Inflammatory macrophage (primary cell): ENCODE data around the gene GLO1.
A peak's percentile ranks its signal among the peaks of the same experiment; 100 is the strongest.
"Not testable (repeated sequence)": the region's sequence is repeated elsewhere in the genome, so short reads cannot be mapped to it uniquely, and the experiment has no call there.

ENCODE experiments used
- DNase-seq, 2 donors: peaks; one replicate each; pipeline ENCODE4 v3.0.0-alpha.2; 2020 to 2022

The GLO1 gene

DNA sequence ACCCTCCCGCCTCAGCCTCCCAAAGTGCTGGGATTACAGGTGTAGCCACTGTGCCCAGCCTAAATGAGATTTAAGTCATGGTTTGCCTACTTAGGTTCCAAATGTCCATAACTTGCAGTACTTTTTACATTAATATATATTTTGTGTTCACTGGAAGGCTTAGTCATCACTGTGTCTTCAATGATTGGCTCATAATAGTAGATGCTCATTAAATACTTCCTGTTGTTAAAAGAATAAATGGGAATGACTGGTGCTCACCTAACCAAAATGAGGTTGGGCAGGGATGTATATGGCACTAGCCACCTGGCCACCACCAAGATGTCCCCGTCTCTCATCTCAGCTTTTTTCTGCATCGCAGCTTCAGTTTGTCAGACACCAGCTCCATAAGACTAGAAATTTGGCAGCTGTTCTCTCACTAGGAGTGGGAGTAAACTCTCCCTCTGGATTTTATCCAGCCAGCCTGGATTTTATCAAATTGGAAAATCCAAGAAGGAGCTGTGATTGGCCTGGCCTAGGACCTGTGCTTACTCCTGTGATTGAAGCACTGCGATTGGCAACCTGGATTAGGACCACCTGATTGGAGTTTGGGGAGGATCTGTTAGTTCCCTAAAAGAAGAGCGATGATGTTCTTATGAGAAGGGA is 1.1 kb upstream of the GLO1 start:
- DNase-seq: no peak

DNA sequence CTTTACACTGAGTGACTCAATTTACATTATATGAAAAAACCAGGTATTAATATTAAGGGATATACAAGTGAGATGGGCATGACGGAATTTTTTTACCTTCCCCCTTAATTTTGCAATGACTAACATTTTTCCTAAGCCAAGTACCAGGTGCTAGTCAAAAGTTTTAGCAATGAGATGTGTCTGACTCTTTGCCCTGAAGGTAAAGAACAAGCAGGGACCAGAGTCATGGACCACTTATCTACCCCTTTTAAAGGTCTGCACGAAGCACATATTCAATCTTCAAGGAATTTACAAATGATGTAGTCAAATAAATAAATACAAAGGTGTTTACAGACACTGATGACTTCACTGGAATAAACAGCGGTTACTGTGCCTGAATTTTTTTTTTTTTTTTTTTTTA is 1.4 kb downstream of the GLO1 start:
- DNase-seq: no peak

DNA sequence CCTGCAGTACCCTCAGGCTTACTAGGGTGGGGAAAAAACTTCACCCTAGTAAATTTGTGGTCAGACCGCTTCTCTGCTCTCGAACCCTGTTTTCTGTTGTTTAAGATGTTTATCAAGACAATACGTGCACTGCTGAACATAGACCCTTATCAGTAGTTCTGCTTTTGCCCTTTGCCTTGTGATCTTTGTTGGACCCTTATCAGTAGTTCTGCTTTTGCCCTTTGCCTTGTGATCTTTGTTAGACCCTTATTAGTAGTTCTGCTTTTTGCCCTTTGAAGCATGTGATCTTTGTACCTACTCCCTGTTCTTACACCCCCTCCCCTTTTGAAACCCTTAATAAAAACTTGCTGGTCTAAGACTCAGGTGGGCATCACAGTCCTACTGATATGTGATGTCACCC is 3.2 kb downstream of the GLO1 start:
- DNase-seq: not testable (repeated sequence)

DNA sequence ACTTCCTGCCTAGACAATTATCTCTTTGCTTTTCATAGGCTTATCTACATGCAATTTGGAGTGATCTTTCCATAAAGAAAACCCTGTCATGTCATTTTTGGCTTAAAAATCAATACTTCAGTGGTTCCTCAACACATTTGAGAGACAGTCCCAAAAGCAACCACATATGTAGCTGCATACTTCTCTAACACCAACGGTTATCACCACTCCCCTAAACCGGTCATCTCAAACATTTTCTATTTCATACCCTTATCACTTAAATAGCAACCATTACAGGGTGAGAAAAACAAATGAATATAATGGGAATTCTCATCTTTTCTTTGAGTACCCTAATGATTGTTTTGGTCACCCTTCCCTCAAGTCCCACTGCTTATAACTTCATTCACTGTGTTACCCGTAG is 5.1 kb downstream of the GLO1 start:
- no peak for DNase-seq

DNA sequence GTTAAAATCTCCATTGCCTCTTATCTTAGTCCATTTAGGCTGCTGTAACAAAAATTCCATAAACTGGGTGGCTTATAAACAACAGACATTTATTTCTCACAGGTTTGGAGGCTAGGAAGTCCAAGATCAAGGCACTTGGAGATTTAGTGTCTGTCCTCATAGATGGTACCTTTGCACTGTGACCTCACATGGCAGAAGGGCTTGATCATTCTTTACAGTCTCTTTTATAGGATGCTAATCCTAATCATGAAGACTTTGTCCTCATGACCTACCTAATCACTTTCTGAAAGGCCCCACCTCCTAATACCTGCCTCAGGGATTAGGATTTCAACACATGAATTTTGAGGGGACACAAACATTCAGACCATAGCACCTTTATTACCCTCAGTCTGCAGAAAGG is 6.6 kb downstream of the GLO1 start:
- DNase-seq: no peak

DNA sequence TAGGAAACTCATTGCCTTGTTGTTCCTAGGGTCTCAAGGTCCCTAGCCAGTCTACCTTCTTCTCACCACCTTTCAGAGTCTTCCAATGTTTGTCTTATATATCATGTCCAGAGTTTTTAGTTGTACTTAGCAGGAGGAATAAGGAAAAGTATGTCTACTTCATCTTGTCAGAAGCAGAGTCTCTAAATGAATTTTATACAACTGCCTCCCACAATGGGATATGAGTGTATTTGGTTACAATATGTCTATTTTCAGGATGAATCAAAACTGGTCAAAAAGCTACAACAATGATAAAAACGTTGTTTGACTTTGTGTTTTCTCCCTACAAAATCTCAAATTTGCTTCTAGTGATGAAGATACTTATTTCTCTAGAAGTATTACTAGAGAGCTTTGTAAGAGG is 7.0 kb downstream of the GLO1 start:
- no peak for DNase-seq

DNA sequence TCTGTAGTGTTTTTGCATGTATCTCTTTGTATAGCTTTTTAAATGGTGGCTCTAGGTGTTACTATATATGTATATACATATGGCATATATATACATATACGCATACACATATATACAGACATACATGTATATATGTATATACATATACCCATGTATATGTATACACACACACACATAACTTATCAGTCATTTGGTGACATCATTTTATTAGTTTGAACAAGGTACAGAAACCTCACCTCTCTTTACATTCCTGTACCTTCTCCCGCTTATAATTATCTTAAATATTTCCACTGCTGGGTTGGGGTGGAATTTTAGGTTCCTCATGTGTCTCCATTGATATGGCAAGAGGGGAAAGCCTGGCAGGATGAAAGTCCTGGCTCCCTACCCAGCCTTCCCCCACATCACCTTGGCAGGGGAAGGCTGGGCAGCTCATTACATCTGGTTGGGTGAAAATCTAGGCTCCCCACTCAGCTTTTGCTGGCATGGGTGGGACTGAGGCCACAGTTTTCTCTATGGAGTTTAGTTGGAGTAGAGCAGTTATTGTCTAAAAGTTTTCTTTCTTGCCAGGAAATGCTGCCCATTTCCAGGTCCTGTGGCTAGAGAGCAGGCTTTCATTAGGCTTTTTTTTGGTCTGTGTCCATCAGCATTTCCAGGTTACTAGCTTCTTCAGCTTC is 7.6 kb downstream of the GLO1 start:
- DNase-seq: no peak

DNA sequence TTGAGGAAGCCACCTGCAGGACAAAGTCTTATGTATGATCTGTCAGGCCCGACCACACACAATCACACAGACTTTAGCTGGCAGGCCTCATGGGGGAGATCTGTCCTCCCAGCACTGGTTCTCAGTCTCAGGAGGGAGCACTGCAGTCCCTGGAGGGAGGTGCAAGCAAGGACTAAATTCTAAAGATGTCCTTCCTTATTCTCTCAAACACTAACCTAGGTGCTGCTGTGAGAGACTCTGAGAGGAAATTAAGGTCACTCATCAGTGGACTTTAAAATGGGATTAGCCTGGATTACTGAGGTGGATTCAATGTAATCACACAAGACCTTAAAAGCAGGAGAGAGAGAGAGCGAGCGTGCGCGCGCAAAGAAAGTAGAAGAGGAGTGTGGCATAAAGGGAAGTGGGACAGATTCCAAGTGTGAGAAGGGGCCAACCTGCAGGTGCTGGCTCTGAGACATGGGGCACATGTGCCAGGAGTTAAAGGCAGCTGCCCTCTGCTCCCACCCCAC is 14.3 kb downstream of the GLO1 start:
- no peak for DNase-seq

DNA sequence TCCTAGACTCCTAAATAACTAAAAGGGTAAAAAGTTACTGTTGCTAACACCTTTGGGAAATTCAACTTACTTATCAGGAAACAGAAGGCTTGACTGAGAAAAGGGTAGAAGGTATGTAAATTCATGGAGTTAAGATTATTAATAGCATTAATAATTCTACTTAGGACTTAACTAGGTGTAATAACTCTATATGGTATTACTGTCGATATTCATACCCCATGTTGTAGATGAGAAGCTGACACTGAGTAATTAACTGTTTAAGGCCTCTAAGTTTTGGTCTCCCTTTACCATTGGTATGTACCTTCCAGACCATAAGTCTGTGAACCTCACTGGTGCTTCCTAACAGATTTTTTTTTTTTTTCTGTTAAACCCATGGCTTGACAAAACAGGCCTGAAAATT is 15.4 kb downstream of the GLO1 start:
- DNase-seq: no peak

DNA sequence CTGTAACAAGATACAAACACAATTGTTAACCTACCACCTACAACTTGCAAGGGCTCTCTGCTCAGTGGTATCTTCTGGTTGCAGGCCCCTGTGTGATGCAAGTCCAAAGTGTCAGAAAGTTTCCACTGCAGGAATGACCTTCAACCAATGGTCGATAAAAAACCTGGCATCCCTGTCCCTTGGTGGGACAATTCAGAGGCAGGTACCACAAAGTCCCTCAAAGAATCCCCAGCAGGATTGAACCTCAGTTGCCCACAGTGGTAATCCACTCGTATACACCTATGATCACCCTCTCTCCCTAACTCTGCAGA is 15.9 kb downstream of the GLO1 start:
- DNase-seq: no peak

DNA sequence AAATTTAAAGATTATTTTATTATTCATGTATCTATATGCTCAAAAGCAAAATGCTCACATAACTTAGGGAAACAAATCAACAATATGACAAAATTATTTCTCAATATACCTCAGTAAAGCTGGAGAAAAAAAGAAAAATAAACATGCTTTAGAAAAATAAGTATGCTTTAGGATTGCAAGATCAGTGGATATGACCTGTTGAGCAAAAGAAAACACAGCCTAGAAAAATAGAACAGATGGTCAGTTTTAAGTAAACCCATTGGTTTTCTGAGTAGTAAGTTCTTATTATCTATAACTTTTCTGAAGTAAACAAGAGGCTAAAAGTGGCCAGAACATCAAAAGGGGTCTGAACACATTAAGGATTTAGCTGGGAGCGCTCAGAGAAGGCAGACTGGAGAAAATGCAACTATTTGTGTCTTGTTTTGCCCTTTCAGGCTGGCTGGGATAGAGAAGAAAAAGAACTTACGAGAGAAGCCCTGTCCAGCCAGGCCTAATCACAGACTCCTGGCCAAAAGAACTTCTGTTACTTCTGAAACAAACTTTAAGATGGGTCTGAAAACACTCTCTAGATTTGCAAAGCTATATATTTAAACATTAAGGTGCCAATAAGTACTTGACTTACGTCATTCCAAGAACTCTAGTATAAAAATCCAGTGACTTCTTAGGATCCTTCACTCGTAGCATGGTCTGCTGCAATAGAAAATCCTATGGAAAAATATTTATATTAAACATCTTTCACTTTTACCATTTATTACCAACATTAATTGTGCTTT is 16.5 kb downstream of the GLO1 start:
- DNase-seq: no peak

DNA sequence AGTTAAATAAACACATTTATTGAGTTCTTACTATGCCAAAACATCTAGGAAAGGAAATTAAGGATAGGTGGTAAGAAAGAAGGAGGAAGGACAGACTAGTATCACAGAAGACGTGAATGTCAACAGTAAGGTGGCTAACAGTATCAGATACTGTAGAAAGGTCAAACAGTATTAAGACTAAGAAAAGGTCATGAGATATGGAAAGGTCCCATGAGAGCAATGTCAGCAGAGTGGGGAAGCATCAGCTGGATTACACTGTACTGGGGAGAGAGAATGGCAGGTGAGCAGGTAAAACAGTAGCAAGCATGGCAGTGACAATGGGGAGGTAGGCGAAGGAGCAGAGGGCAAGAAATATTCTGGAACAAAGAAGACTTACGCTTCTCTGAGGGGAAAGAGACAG is 18.0 kb downstream of the GLO1 start:
- no peak for DNase-seq

DNA sequence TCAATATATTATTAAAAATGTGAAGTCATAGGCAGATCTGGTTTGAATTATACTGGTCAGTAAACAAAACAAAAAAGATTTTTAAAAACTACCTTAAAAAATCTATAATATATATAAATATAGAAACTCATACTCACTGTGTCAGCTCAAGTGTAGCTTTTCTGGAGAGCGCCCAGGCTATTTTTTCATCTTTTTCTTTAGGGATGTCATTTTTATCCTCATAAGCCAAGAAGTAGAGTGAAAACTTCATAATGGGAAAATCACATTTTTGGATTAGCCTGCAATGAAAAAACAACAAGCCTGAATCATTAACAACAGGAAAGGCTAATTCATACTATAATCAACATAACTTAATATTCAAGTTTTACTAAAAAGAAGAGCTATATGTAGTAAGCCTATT is 18.7 kb downstream of the GLO1 start:
- no peak for DNase-seq

DNA sequence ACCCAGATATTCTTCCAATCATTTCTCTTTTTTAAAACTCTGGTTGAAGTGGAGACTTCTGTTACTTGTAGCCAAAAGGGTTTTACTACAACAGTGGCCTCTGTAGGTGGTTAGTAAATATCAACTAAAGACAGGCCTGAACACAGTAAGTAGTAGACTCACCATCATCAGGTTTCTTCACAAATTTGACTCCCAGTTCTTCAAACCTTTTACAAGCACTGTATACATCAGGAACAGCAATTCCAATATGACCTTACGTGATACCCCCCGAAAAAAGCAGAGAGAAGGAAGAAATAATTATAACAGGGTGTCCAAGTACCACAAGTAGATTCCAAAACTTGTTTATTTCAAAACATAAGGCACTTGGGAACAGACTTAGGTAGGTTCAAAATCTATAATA is 21.1 kb downstream of the GLO1 start:
- DNase-seq: peak; percentile 3 to 17

DNA sequence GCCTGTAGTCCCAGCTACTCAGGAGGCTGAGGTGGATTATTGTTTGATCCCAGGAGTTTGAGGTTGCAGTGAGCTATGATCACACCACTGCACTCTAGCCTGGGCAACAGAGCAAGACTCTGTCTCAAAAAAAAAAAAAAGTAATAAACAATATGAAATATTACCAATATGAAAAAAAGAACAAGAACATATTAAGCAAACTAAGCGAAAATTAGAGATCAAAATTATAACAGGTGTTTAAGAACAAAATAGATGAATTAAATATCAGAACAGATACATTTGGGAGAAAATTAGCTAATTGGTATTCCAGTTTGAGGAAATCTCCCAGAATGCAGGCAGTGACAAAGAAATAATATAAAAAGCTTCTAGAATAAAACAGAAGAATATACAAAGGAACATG is 23.3 kb downstream of the GLO1 start:
- DNase-seq: no peak

DNA sequence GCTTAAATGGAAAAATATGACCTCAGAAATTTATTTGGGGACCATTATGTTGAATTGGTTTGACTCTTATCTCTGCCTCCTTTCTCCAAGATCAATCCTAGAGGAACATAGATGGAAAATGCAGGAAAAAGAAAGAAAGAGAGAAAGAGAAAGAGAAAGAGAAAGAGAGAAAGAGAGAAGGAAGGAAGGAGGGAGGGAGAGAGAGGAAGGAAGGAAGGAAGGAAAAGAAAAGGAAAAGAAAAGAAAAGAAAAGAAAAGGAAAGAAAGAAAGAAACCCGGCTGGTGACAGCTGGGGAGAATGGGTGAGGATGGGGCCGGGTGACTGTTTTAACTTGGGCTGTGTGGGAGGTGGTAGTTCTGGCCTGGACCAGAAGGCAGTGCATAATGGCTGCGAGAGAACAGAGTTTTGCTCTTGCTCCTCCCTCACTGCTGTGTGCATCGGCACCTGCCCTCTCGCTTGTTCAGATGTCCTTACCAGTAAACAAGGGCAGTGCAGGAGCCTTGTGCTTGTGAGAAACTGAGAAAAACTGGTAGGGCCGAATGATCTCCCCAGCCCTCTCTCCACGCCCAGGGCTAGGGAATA is 24.7 kb downstream of the GLO1 start:
- DNase-seq: no peak

DNA sequence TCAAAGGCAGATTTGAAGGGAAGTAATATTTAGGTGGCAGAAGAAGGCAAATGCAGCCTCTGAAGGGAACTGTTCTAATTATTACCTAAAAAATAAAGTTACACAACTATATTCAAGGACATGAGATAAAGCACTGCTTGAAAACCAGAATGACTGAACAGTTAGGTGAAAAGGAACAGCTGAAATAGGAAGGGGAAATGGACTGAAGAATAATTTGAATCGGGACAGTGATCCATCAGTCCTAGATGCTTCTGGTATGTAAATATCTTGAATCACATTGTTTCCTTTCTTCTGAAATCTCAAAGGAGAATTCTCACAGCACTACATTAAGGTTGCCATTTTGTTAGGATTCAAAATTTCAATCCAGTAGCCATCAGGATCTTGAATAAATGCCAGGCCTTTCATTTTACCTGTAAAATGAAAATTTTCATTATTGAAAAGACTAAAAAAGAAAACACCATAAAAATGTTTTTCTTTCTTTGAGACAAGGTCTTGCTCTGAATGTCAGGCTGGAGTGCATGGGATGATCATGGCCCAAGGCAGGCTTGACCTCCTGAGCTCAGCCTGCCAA is 25.9 kb downstream of the GLO1 start:
- no peak for DNase-seq

DNA sequence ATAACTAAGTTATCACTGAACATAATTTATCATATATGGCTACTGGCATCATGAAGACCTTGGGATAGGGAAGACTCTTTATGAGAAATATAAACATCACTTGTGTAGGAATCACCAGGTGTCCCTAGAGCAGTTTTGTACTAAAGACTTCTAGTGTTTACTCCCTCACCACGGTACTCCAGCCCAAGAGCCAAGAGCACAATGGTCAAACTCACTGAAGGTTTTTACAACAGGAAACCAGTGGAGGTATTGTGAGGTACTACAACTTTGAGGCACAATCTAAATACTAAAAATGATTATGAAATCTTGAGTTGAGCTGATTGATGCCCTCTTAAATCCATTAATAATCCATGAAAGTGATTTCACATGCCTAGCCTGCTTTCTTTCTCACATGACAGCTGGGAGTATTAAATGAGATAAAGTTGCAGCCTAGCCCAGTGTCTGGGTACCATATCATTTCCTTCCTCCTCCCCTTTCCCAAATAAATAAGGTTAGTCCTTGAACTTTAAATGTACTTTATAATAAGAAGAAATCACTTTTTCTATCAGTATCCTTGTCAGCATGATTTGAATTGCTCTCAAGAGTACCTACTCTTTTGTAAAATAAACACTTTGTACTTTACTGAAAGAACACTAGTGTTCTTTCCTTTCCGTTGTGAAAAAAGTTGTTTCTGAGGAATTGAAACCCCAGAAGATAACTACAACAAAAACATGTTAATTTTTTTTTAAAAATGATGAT is 26.5 kb downstream of the GLO1 start:
- no peak for DNase-seq

DNA sequence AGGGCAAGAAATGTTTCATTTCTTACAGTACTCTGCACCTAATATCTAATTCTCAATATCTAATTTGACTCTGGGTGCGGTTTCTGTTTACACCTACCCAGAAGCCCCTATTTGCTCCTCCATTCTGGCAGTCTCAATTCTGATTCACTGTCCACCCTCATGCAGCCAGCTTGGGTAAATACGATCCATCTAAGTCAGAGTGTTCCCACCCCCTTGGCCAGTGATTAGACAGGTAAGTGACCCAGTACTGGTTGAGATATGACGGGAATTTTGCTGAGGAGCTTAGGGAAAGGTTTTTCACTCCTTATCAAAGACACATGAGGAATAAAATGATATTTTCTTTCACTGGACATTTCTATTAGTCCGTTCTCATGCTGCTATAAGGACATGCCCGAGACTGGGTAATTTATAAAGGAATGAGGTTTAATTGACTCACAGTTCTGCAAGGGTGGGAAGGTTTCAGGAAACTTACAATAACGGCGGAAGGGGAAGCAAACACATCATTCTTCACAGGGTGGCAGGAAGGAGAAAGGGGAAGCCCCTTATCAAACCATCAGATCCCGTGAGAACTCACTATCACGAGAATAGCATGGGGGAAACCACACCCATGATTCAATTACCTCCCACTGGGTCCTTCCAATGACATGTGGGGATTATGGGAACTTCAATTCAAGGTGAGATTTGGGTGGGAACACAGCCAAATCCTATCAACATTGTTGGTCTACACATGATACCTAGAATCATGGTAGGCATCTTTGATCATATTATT is 29.4 kb downstream of the GLO1 start:
- DNase-seq: peak; percentile 53 to 64

DNA sequence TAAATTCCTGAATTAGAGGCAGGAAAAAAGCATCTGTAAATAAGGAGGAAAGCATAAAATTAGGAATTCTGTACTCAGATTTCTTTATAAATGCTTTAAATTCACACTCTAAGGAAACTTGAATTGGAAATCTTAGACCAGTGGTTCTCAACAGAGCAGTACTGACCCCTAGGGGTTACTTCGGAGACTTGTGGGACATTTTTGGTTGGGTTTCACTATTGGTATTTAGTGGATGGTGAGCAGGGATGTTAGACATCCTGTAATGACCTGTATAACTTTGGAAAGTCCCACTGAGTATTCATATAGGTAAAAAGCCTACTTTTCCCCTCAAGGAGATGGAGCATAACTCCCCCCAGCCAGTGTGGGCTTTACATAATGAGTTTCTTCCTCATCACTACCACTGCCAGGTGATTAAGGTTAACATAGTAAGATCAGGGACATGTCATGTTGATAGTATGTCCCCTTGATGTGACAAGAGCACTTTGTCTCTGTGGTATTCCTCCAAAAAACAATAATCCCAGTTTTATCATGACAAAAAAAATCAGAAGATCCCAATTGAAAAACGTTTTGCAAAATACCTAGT is 31.0 kb downstream of the GLO1 start:
- peak; percentile 48 to 53 for DNase-seq

DNA sequence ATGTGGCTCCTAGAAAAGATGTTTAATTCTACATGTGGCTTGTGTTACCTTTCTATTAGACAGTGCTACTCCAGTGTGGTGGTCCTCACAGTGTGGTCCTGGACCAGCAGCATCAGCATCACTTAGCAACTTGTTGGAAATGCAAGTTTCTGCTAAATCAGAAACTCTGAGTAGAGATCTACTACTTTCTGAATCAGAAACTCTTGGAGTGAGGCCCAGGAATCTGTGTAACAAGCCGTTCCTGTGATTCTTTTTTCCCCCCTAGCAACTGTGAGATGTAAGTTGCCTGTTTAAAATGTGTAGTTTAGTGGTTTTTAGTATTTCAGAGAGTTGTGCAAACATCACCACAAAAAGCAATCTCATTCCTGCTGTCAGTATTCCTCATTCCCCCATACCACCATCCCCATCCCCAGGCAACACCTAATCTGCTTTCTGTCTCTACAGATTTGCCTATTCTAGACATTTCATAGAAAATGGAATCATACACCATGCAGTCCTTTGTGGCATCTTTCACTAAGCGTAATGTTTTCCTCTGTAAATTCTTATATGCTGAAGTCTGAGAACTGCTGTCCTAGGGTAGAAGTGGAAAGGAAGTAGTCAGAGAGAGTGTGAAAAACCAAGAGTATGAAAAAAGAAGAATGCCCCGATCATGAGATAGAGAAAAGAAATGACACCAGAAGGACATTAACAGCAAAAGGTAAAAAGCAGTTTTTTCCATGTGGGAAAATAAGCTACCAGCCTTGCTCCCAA is 44.4 kb downstream of the GLO1 start:
- DNase-seq: no peak
